HG02943 (cell line): ENCODE data around the gene APAF1.
A peak's percentile ranks its signal among the peaks of the same experiment; 100 is the strongest.

Experiments
- ATAC-seq: cut with Tn5 transposase; IDR thresholded peaks from one replicate; pipeline ENCODE4 v1.9.1; 2021; ENCODE audit warnings: mild to moderate bottlenecking, low read depth, moderate library complexity; ENCODE audit not compliant: unreplicated experiment

Gene APAF1

DNA sequence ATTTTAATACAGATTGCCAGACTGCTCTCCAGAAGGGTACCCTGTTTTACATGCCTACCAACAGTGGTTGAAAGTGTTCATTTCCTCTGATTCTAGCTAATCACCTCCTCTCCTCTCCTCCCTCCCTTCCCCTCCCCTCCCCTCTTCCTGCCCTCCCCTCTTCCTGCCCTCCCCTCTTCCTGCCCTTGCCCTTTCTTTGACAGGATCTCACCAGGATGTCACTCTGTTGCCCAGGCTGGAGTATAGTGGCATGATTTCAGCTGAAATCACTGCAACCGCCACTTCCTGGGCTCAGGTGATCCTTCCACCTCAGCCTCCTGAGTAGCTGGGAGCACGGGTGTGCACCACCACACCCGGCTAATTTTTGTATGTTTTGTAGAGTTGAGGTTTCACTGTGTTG lies 24.7 kb downstream of the APAF1 start:
- ATAC-seq, result no peak

DNA sequence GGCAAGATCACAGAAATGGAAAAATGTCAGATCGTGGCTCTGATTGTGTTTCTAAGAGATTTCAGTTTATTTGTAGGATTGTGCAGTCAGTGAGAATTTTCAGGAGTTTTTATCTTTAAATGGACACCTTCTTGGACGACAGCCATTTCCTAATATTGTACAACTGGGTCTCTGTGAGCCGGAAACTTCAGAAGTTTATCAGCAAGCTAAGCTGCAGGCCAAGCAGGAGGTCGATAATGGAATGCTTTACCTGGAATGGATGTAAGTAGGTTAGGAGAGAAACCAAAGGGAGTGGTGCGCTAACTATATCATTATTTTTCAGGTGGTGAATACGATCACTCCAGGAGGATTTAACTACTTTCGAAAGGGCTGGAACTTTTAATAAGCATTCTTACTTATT lies 26.4 kb downstream of the APAF1 start:
- ATAC-seq, result no peak

DNA sequence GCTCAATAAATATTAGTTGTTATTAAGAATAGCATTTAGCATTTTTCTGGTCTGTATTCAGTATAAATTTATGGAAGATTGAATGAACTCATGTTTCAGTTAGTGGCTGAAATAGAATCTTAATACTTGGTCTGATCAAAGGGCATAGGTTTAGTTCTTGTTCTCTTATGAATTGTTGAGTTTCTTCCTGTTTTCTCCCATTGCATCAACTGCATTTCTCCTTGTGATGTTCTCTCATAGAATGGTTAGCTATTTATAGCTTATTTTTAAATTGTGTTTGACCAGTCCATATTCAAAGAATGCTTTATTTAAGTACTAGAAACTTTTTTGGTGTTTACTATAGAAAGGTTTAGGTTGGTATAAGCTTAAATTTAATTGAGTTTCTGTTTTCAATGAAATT lies 29.8 kb downstream of the APAF1 start:
- ATAC-seq, result no peak

GRCh38 chr12:98678236-98678945 lies 33.3 kb downstream of the APAF1 start:
- ATAC-seq, result no peak

GRCh38 chr12:98678946-98679610 lies 34.0 kb downstream of the APAF1 start:
- no peak for ATAC-seq

DNA sequence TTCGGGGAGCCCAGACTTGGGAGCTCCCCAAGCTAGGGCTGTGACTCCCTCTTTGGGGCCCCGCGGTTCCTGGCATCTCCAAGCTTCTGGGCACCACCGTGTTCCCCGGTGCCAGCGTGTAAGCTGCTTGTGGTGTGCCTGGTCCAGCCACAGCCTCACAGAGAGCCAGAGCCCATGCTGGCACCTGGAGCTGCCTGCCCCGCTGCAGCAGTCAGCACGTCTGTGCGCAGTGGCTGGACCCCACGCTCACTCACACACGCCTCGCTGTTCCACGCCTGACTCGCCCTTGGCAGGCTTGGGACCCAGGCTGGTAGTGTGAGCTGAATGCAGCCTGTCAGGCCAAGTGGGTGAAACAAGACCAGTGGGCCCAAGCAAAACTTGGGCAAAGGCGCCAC lies 34.5 kb downstream of the APAF1 start:
- ATAC-seq, result no peak

- no peak for ATAC-seq
Observed at GRCh38 chr12:98684199-98684598, 39.1 kb downstream of the APAF1 start.

DNA sequence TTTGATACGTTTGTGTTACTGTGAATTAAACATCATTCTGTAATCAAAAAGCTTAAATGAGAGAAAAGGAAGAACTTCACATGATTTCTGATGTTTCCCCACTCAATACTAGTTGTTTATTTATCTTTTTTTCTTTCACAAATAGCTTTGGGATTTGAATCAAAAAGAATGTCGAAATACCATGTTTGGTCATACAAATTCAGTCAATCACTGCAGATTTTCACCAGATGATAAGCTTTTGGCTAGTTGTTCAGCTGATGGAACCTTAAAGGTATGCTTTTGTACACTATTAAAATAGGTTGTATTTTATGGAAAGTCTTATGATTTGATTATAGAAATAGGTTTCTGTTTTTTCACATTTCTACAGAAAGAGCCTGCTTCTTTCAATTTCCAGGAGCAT lies 41.5 kb downstream of the APAF1 start:
- ATAC-seq, result no peak

DNA sequence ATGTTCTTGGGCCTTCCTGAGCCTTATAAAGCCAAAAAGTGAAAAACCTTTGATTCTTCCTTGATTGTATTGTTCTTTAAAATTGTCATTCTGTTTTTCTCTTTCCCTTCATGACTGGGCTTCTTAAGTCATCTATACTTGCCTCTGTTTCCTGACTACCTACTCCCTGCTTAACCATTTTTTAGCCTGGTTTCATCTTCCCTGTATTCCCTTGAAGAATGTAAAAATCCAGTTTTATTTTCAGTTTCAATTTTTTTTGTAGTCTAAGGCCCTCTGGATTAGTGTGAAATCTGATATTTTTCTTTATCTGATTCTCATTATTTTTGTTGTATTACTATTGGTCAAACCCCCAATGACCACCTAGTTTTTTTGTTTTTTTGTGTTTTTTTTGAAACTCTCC lies 46.3 kb downstream of the APAF1 start:
- ATAC-seq, result no peak

DNA sequence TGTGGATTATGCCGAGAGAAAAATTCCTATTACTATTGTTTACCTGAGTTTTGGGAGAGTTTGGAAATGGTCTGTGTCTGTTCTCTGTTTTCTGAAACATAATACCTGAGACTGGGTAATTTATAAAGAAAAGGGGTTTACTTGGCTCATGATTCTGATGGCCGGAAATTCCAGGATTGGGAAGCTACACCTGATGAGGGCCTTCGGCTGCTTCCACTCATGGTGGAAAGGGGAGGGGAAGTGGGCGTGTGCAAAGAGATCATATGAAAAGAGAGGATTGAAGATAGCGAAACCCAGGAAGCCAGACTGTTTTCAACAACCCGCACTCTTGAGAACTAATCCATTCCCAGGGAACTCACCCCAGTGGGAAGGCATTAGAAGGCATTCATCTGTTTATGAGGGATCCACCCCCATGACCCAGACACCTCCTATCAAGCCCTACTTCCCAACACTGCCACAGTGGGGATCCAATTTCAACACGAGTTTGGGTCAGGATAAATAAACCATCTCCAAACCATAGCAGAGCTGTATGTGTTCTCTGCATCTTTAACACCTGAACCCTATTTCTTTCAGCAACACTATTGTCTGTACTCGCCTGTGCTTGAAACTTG lies 51.1 kb downstream of the APAF1 start:
- no peak for ATAC-seq

- ATAC-seq, result no peak
Observed at GRCh38 chr12:98697209-98697608, 52.1 kb downstream of the APAF1 start.

- ATAC-seq, result peak; percentile 85
Observed at GRCh38 chr12:98698603-98699463, 53.7 kb downstream of the APAF1 start.

GRCh38 chr12:98699586-98699985 lies 54.5 kb downstream of the APAF1 start:
- no peak for ATAC-seq

GRCh38 chr12:98701166-98701565 lies 56.1 kb downstream of the APAF1 start:
- no peak for ATAC-seq

DNA sequence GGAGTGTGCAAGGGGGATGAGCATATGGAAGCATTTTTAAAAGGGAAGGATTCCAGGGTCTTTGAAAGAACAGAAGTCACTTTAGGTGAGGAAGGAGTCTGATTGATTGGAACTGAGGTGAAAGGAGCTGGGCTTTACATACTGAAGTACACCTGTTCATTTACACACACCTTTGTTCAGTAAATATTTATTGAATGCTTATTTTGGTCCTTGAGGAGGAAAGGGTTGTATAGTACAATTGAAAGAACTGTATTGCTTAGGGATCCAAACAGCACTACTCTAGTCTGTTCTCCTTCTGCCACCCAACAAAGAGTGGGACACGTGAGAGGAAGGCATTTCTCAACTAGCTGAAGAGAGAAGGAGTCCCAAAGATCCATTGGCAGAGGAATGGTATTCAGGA lies 63.9 kb downstream of the APAF1 start:
- ATAC-seq, result no peak

DNA sequence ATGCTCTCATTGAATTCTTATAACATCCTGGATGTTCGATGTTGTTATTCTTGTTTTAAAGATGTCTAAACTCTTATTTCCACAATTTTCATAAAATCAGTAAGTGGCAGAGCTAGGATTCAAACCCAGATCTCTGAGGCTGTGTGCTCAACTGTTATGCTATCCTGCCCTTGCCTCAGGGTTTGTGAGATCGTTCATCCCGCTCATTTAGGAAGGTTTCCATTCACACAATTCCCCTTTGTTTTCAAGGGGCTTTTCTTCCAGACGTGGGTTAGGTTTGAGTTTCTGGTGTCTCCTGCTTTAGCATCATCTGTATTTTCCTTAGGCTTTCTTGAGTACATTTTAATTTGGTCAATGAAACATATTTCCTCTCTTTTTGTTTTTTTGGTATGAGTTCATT lies 69.3 kb downstream of the APAF1 start:
- ATAC-seq, result no peak

- no peak for ATAC-seq
Observed at GRCh38 chr12:98719515-98720504, 74.7 kb downstream of the APAF1 start.

GRCh38 chr12:98721204-98721702 lies 76.2 kb downstream of the APAF1 start:
- ATAC-seq, result no peak

GRCh38 chr12:98724384-98725155 lies 79.5 kb downstream of the APAF1 start:
- no peak for ATAC-seq
